ENCODE data around the gene ZCCHC10.

DNA sequence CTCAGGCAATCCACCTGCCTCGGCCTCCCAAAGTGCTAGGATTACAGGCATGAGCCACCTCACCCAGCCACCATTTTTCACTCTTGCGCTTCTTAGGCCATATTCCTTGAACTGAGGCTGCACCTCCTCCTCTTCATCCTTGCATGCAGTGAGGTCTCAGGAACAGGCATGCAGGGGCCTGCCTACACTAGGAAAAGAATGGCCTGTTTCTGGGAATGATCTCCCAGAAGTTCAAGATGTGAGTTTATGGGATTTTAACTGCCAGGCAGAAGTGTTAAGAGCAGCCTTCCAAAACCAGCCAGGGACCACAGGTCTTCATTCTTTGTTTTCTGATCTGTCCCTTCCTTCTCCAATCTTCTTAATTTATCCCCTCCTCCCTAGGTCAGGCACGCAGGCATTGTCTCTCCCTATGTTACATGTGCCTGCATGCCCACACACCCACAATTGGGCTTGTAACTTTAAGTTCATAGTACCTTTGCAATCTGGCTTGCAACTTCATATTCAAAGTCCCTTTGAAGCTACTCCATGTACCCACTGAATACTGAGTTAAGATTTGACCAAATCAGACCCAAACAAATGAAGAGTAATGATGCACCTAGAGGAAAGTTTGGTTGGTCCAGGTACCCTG lies 14.9 kb upstream of the ZCCHC10 start:
- no peak for TF ChIP-seq CTCF (IDR thresholded peaks at IDR 0.05; ENCODE audit: poor library complexity)
- no peak for TF ChIP-seq EZH2phosphoT487 (IDR thresholded peaks at IDR 0.05; ENCODE audit: low read depth, severe bottlenecking, unreplicated experiment)

Data from hepatocyte (in vitro differentiated cells).